Testis (tissue), 2 donors: Measurements from ENCODE around the gene CMTM7.

ENCODE experiments used
- CTCF ChIP-seq, 3 experiments: fragments of 450-650 bp in 2 of 3; fragments of 200-600 bp in 1 of 3; sonication (generic) in 1 of 3; IDR thresholded peaks; one replicate each; pipeline ENCODE4 v1.5.1; 2016 to 2019; ENCODE audit warnings: antibody characterized with exemption in 3 of 3, mild to moderate bottlenecking in 2 of 3, moderate library complexity in 1 of 3
- POLR2A ChIP-seq: fragments of 450-650 bp; IDR thresholded peaks from one replicate; pipeline ENCODE4 v1.6.1; 2017; ENCODE audit warnings: antibody characterized with exemption, mild to moderate bottlenecking, moderate library complexity

GRCh38 chr3:32412887-32413286 is 21.2 kb downstream of the CMTM7 start:
- TF ChIP-seq CTCF (IDR thresholded peaks at IDR 0.05) (no peak), POLR2A (no peak)
